DND-41 (cell line): Measurements from ENCODE around the gene ZNF181.

Experiments used
- ATAC-seq: fragments of 200-7000 bp; cut with Tn5 transposase; 3 replicates; pipeline ENCODE4 v1.9.1; 2021; ENCODE audit warnings: low read depth; ENCODE audit not compliant: insufficient read depth
- DNase-seq: peaks from one replicate; pipeline ENCODE4 v3.0.0-alpha.2; 2020
- H2AFZ ChIP-seq: 2 replicates; pipeline ENCODE4 v1.6.0; 2012; ENCODE audit warnings: low read depth, low read length
- H3K27ac ChIP-seq: 2 replicates; pipeline ENCODE4 v1.5.1; 2012; ENCODE audit warnings: low read length, inconsistent platforms
- H3K27me3 ChIP-seq: fragments of 200-600 bp; sonication (generic); 2 replicates; pipeline ENCODE4 v1.6.0; 2012; ENCODE audit warnings: low read length, mild to moderate bottlenecking, inconsistent platforms; ENCODE audit not compliant: insufficient read depth, poor library complexity
- H3K36me3 ChIP-seq: 2 replicates; pipeline ENCODE4 v1.5.1; 2012; ENCODE audit warnings: low read length, inconsistent platforms; ENCODE audit not compliant: insufficient read depth
- H3K4me1 ChIP-seq: 2 replicates; pipeline ENCODE4 v1.5.1; 2012; ENCODE audit warnings: mild to moderate bottlenecking, low read length; ENCODE audit not compliant: insufficient read depth
- H3K4me2 ChIP-seq: 2 replicates; pipeline ENCODE4 v1.6.0; 2012; ENCODE audit warnings: mild to moderate bottlenecking, moderate library complexity, low read length, inconsistent platforms; ENCODE audit not compliant: insufficient read depth
- H3K4me3 ChIP-seq, 2 experiments: fragments of 200-600 bp in 1 of 2; shearing (Covaris generic) in 1 of 2; 2 replicates each; pipeline ENCODE4 v1.5.1; 2012 to 2016; ENCODE audit warnings: inconsistent platforms in 2 of 2, low read length in 2 of 2, mild to moderate bottlenecking in 2 of 2, low read depth in 1 of 2, moderate library complexity in 1 of 2
- H3K79me2 ChIP-seq: 2 replicates; pipeline ENCODE4 v1.6.0; 2012; ENCODE audit warnings: low read length, inconsistent platforms; ENCODE audit not compliant: insufficient read depth
- H3K9ac ChIP-seq: 2 replicates; pipeline ENCODE4 v1.6.0; 2012; ENCODE audit warnings: low read depth, mild to moderate bottlenecking, inconsistent platforms, low read length, moderate library complexity
- H3K9me3 ChIP-seq: 2 replicates; pipeline ENCODE4 v1.5.1; 2012; ENCODE audit warnings: low read length, moderate library complexity, mild to moderate bottlenecking, inconsistent platforms; ENCODE audit not compliant: insufficient read depth, severe bottlenecking
- H4K20me1 ChIP-seq: 2 replicates; pipeline ENCODE4 v1.6.0; 2012; ENCODE audit warnings: low read length; ENCODE audit not compliant: insufficient read depth
- CTCF ChIP-seq: IDR thresholded peaks from 2 replicates; pipeline ENCODE4 v1.5.1; 2012; ENCODE audit warnings: borderline replicate concordance, low read length, moderate library complexity, mild to moderate bottlenecking; ENCODE audit not compliant: poor library complexity, severe bottlenecking; ENCODE audit errors: extremely low read depth
- EZH2 ChIP-seq: IDR thresholded peaks from 3 replicates; pipeline ENCODE4 v1.6.1; 2012; ENCODE audit warnings: borderline replicate concordance, low read depth, mild to moderate bottlenecking, moderate library complexity, low read length, inconsistent platforms; ENCODE audit not compliant: severe bottlenecking

ZNF181 gene

GRCh38 chr19:34688592-34688991, 45.5 kb upstream of the ZNF181 start:
- ATAC-seq (no peak), DNase-seq (no peak)
- Histone ChIP-seq H3K27ac (no peak overlapping the region), H3K4me3 (no peak overlapping the region), H3K9me3 (no peaks in the 10 kb centered on the region), H3K79me2 (no peaks in the 10 kb centered on the region), H3K4me2 (no peak overlapping the region), H4K20me1 (no peaks in the 10 kb centered on the region), H3K4me1 (no peaks in the 10 kb centered on the region), H3K36me3 (peaks cover 3% of the 10 kb centered on the region; the same call in 1 of the 2 replicates), H2AFZ (no peak overlapping the region), H3K9ac (no peak overlapping the region), H3K27me3 (no peaks in the 10 kb centered on the region)
- no peak for TF ChIP-seq CTCF
- no peak for TF ChIP-seq EZH2

GRCh38 chr19:34690372-34690771, 43.7 kb upstream of the ZNF181 start:
- H3K79me2 ChIP-seq = no peaks in the 10 kb centered on the region
- H3K27me3 ChIP-seq = no peaks in the 10 kb centered on the region
- no peak overlapping the region for H3K4me3 ChIP-seq
- H3K9ac ChIP-seq = no peak overlapping the region
- no peaks in the 10 kb centered on the region for H3K36me3 ChIP-seq
- no peak for ATAC-seq
- H3K9me3 ChIP-seq = no peaks in the 10 kb centered on the region
- no peaks in the 10 kb centered on the region for H4K20me1 ChIP-seq
- no peak overlapping the region for H3K4me2 ChIP-seq
- H3K27ac ChIP-seq = no peak overlapping the region
- no peak for DNase-seq
- no peaks in the 10 kb centered on the region for H3K4me1 ChIP-seq
- no peak overlapping the region for H2AFZ ChIP-seq
- TF ChIP-seq CTCF = no peak
- no peak for TF ChIP-seq EZH2

- ATAC-seq (no peak), DNase-seq (no peak)
- Histone ChIP-seq H3K27ac (no peak overlapping the region), H3K9me3 (no peaks in the 10 kb centered on the region), H3K9ac (no peak overlapping the region), H3K27me3 (no peaks in the 10 kb centered on the region), H3K79me2 (no peaks in the 10 kb centered on the region), H3K4me3 (no peak overlapping the region), H3K36me3 (no peaks in the 10 kb centered on the region), H2AFZ (no peak overlapping the region), H3K4me1 (no peaks in the 10 kb centered on the region), H3K4me2 (no peak overlapping the region), H4K20me1 (no peaks in the 10 kb centered on the region)
- TF ChIP-seq CTCF (no peak), EZH2 (no peak)
Measured at GRCh38 chr19:34692549-34692948, 41.5 kb upstream of the ZNF181 start.

- no peaks in the 10 kb centered on the region for H3K79me2 ChIP-seq
- no peaks in the 10 kb centered on the region for H3K27me3 ChIP-seq
- TF ChIP-seq EZH2 (no peak), CTCF (no peak)
- no peak overlapping the region for H3K4me3 ChIP-seq
- no peaks in the 10 kb centered on the region for H4K20me1 ChIP-seq
- H3K4me2 ChIP-seq = no peak overlapping the region
- DNase-seq (no peak), ATAC-seq (no peak)
- H3K4me1 ChIP-seq = no peaks in the 10 kb centered on the region
- no peak overlapping the region for H2AFZ ChIP-seq
- no peak overlapping the region for H3K27ac ChIP-seq
- H3K9ac ChIP-seq = no peak overlapping the region
- H3K36me3 ChIP-seq = no peaks in the 10 kb centered on the region
- peaks cover 3% of the 10 kb centered on the region for H3K9me3 ChIP-seq
Measured at GRCh38 chr19:34707661-34708060, 26.4 kb upstream of the ZNF181 start.
